Thyroid gland (tissue), 4 donors: ENCODE data around the gene SPDEF. TPM values are rescaled to one million over a fixed set of nuclear protein-coding genes. Genes with fewer than 3 reads are reported as not detected.

ENCODE experiments used
- DNase-seq, 2 donors: peaks; one replicate each; pipeline ENCODE4 v3.0.0-alpha.2; 2019
- H3K27ac ChIP-seq, 3 donors: fragments of 200-600 bp; sonication (generic); 1 replicate in 2 of 3; 2 replicates in 1 of 3; pipeline ENCODE4 v1.5.1; 2016 to 2019; ENCODE audit warnings: mild to moderate bottlenecking in 1 of 3, moderate library complexity in 1 of 3
- H3K27me3 ChIP-seq: fragments of 200-600 bp; sonication (generic); one replicate; pipeline ENCODE4 v1.5.1; 2019
- H3K36me3 ChIP-seq, 2 donors: fragments of 200-600 bp; sonication (generic); one replicate each; pipeline ENCODE4 v1.5.1; 2016 to 2019
- H3K4me1 ChIP-seq, 2 donors: fragments of 200-600 bp; sonication (generic); one replicate each; pipeline ENCODE4 v1.5.1; 2017 to 2019
- H3K4me3 ChIP-seq, 3 donors: fragments of 200-600 bp; sonication (generic); replicated peaks in 1 of 3; 1 replicate in 2 of 3; 2 replicates in 1 of 3; pipeline ENCODE4 v1.5.1; 2016; ENCODE audit warnings: mild to moderate bottlenecking in 1 of 3
- H3K9me3 ChIP-seq: fragments of 200-600 bp; sonication (generic); one replicate; pipeline ENCODE4 v1.5.1; 2017
- POLR2A ChIP-seq, 2 donors: fragments of 450-650 bp; IDR thresholded peaks; one replicate each; pipeline ENCODE4 v1.6.1; 2017; ENCODE audit warnings: antibody characterized with exemption in 2 of 2, mild to moderate bottlenecking in 2 of 2, moderate library complexity in 1 of 2
- WGBS, 2 donors: methylation state at CpG; one replicate each; pipeline ENCODE4 v1.1.5; 2017; 5-methylcytosine and 5-hydroxymethylcytosine counted together
- intact Hi-C: fragments of 100-400 bp; cut with DNase I; formaldehyde crosslinking; loops from one replicate; pipeline ENCODE4 v1.15.1; 2023
- total RNA-seq, 4 donors: library from RNA; depleted of rRNA; stranded (reverse); fragments of >200 nt; gene quantifications; one replicate each; pipeline ENCODE4 v1.2.3, GENCODE V29; 2016
- TF ChIP-seq, protein P1 (sequence below), 6 experiments: fragments of 200-600 bp in 3 of 6; fragments of 450-650 bp in 3 of 6; sonication (generic) in 3 of 6; IDR thresholded peaks; one replicate each; pipeline ENCODE4 v1.5.1; 2016 to 2019; ENCODE audit warnings: antibody characterized with exemption in 6 of 6, mild to moderate bottlenecking in 2 of 6, inconsistent platforms in 1 of 6, moderate library complexity in 1 of 6

The SPDEF gene
- total RNA-seq, 4 donors from 2014 or later = not detected

- no peaks in the 10 kb centered on the region for H3K9me3 ChIP-seq
- intact Hi-C loops = no loop called here
- no peak overlapping the region for H3K27ac ChIP-seq
- peaks cover 15 to 22% of the 10 kb centered on the region in 2 donors for H3K4me1 ChIP-seq
- H3K36me3 ChIP-seq = no peaks in the 10 kb centered on the region
- H3K27me3 ChIP-seq = no peaks in the 10 kb centered on the region
- TF ChIP-seq, protein P1, sequence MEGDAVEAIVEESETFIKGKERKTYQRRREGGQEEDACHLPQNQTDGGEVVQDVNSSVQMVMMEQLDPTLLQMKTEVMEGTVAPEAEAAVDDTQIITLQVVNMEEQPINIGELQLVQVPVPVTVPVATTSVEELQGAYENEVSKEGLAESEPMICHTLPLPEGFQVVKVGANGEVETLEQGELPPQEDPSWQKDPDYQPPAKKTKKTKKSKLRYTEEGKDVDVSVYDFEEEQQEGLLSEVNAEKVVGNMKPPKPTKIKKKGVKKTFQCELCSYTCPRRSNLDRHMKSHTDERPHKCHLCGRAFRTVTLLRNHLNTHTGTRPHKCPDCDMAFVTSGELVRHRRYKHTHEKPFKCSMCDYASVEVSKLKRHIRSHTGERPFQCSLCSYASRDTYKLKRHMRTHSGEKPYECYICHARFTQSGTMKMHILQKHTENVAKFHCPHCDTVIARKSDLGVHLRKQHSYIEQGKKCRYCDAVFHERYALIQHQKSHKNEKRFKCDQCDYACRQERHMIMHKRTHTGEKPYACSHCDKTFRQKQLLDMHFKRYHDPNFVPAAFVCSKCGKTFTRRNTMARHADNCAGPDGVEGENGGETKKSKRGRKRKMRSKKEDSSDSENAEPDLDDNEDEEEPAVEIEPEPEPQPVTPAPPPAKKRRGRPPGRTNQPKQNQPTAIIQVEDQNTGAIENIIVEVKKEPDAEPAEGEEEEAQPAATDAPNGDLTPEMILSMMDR (IDR thresholded peaks at IDR 0.05) = no peak
- no peak for TF ChIP-seq POLR2A (IDR thresholded peaks at IDR 0.05)
- no peak for DNase-seq
- 93 to 94% methylated on average over 16 to 18 of the region's 18 CpGs for WGBS, 2 donors
- no peak overlapping the region for H3K4me3 ChIP-seq
Observed at GRCh38 chr6:34530753-34531365, 25.3 kb downstream of the SPDEF start.

GRCh38 chr6:34529665-34530327 lies 26.3 kb downstream of the SPDEF start:
- intact Hi-C loops = loop anchor here (5.0 kb wide), 1 partner anchor 78 kb away; no protein-coding TSS in a partner anchor
- DNase-seq = peak; percentile 96
- WGBS, 2 donors = 22 to 39% methylated on average over 7 to 10 of the region's 10 CpGs

GRCh38 chr6:34528996-34529664 lies 27.0 kb downstream of the SPDEF start:
- intact Hi-C loops = loop anchor here (5.0 kb wide), 1 partner anchor 78 kb away; no protein-coding TSS in a partner anchor
- Histone ChIP-seq H3K4me3 (no peak overlapping the region), H3K36me3 (no peaks in the 10 kb centered on the region), H3K27me3 (no peaks in the 10 kb centered on the region), H3K27ac (peak overlapping the region in 2 of 3 donors; percentile 38 to 61), H3K4me1 (peaks cover 15 to 22% of the 10 kb centered on the region in 2 donors), H3K9me3 (no peaks in the 10 kb centered on the region)
- WGBS, 2 donors = 59 to 69% methylated on average over 8 of the region's 8 CpGs
- peak; percentile 30 to 33 for DNase-seq
- TF ChIP-seq, protein P1 (IDR thresholded peaks at IDR 0.05) = no peak
- TF ChIP-seq POLR2A (IDR thresholded peaks at IDR 0.05) = no peak

More at GRCh38 chr6:34529665-34530327, 26.3 kb downstream of the SPDEF start:
- no peaks in the 10 kb centered on the region for H3K9me3 ChIP-seq
- H3K36me3 ChIP-seq = no peaks in the 10 kb centered on the region
- no peak overlapping the region for H3K4me3 ChIP-seq
- H3K4me1 ChIP-seq = peaks cover 15 to 22% of the 10 kb centered on the region in 2 donors
- no peaks in the 10 kb centered on the region for H3K27me3 ChIP-seq
- H3K27ac ChIP-seq = peak overlapping the region in 2 of 3 donors; percentile 38 to 61
- TF ChIP-seq, protein P1 (IDR thresholded peaks at IDR 0.05) = peak in 3 of 6 experiments; percentile 9 to 36 (median 16)
- TF ChIP-seq POLR2A (IDR thresholded peaks at IDR 0.05) = no peak

- H3K27ac ChIP-seq = no peak overlapping the region
- H3K36me3 ChIP-seq = no peaks in the 10 kb centered on the region
- intact Hi-C loops = loop anchor here (5.0 kb wide), 1 partner anchor 79 kb away; no protein-coding TSS in a partner anchor
- H3K4me3 ChIP-seq = no peak overlapping the region
- no peak for TF ChIP-seq POLR2A (IDR thresholded peaks at IDR 0.05)
- TF ChIP-seq, protein P1 (IDR thresholded peaks at IDR 0.05) = no peak
- no peak for DNase-seq
- H3K27me3 ChIP-seq = no peaks in the 10 kb centered on the region
- peaks cover 15 to 22% of the 10 kb centered on the region in 2 donors for H3K4me1 ChIP-seq
- 86 to 94% methylated on average over 11 to 12 of the region's 12 CpGs for WGBS, 2 donors
- no peaks in the 10 kb centered on the region for H3K9me3 ChIP-seq
Observed at GRCh38 chr6:34527751-34528670, 28.1 kb downstream of the SPDEF start.
